Smooth muscle cell (in vitro differentiated cells): ENCODE data around the gene EID3. TPM values are rescaled to one million over a fixed set of nuclear protein-coding genes. Genes with fewer than 3 reads are reported as not detected.
"Not testable (repeated sequence)": the region's sequence is repeated elsewhere in the genome, so short reads cannot be mapped to it uniquely, and the experiment has no call there.

Source experiments
- DNase-seq: peaks from one replicate; lab custom pipeline; 2025; ENCODE audit not compliant: unreplicated experiment; lab: John Stamatoyannopoulos, UW
- H2AFZ ChIP-seq: fragments of 200-600 bp; sonication (generic); 2 replicates; pipeline ENCODE4 v1.6.0; 2016; ENCODE audit warnings: antibody characterized with exemption, low read depth, mild to moderate bottlenecking
- H3F3A ChIP-seq: fragments of 200-600 bp; sonication (generic); 2 replicates; pipeline ENCODE4 v1.6.0; 2017; ENCODE audit warnings: antibody characterized with exemption, low read depth
- H3K27ac ChIP-seq: fragments of 200-600 bp; sonication (generic); 2 replicates; pipeline ENCODE4 v1.5.1; 2016; ENCODE audit warnings: low read depth, mild to moderate bottlenecking
- H3K27me3 ChIP-seq: fragments of 200-600 bp; sonication (generic); 2 replicates; pipeline ENCODE4 v1.6.1; 2016; ENCODE audit warnings: low read depth, mild to moderate bottlenecking
- H3K36me3 ChIP-seq: fragments of 200-600 bp; sonication (generic); 2 replicates; pipeline ENCODE4 v1.5.1; 2016; ENCODE audit warnings: low read depth
- H3K4me1 ChIP-seq: fragments of 200-600 bp; sonication (generic); 2 replicates; pipeline ENCODE4 v1.5.1; 2016; ENCODE audit warnings: low read depth
- H3K4me2 ChIP-seq: fragments of 200-600 bp; sonication (generic); 2 replicates; pipeline ENCODE4 v1.6.0; 2016; ENCODE audit warnings: mild to moderate bottlenecking
- H3K4me3 ChIP-seq: fragments of 200-600 bp; sonication (generic); 2 replicates; pipeline ENCODE4 v1.5.1; 2016; ENCODE audit warnings: mild to moderate bottlenecking
- H3K79me2 ChIP-seq: fragments of 200-600 bp; sonication (generic); 2 replicates; pipeline ENCODE4 v1.6.0; 2016; ENCODE audit warnings: low read depth, mild to moderate bottlenecking
- H3K9ac ChIP-seq: fragments of 200-600 bp; sonication (generic); 2 replicates; pipeline ENCODE4 v1.6.0; 2016; ENCODE audit warnings: low read depth
- H3K9me3 ChIP-seq: fragments of 200-600 bp; sonication (generic); replicated peaks from 2 replicates; pipeline ENCODE4 v1.5.1; 2016; ENCODE audit warnings: low read depth
- H4K20me1 ChIP-seq: fragments of 200-600 bp; sonication (generic); 2 replicates; pipeline ENCODE4 v1.6.0; 2016; ENCODE audit warnings: low read depth
- CTCF ChIP-seq: fragments of 200-600 bp; sonication (generic); IDR thresholded peaks from 2 replicates; pipeline ENCODE4 v1.5.1; 2017; ENCODE audit warnings: borderline replicate concordance, mild to moderate bottlenecking, antibody characterized with exemption; ENCODE audit not compliant: insufficient read depth, poor library complexity, severe bottlenecking
- WGBS: methylation state at CpG from one replicate; pipeline ENCODE4 v1.1.7; 2016; ENCODE audit warnings: low lambda C conversion rate; 5-methylcytosine and 5-hydroxymethylcytosine counted together
- polyA plus RNA-seq: library from polyadenylated mRNA; unstranded; fragments of >200 nt; fragmentation: Nextera tagmentation; extraction: Ambion mirVana; gene quantifications from 2 replicates; pipeline ENCODE4 v1.2.1, GENCODE V29; 2016
- total RNA-seq: library from RNA; depleted of rRNA; stranded (reverse); fragments of >200 nt; gene quantifications from 2 replicates; pipeline ENCODE4 v1.2.3, GENCODE V29; 2014

EID3 gene
- total and polyA plus RNA-seq, 2 experiments from 2014 or later = 1.5 to 4.0 TPM

GRCh38 chr12:104291867-104292524 is 11.5 kb upstream of the EID3 start:
- H3K27ac ChIP-seq = no peak overlapping the region
- H2AFZ ChIP-seq = no peak overlapping the region
- no peak for DNase-seq
- TF ChIP-seq CTCF = no peak
- peaks cover 4% of the 10 kb centered on the region for H3K36me3 ChIP-seq
- H3K4me1 ChIP-seq = peaks cover 16% of the 10 kb centered on the region
- H3K27me3 ChIP-seq = no peaks in the 10 kb centered on the region
- no peak overlapping the region for H3K4me2 ChIP-seq
- WGBS = 78% methylated on average over 5 of the region's 5 CpGs
- H3K9ac ChIP-seq = no peak overlapping the region
- H3F3A ChIP-seq = no peaks in the 10 kb centered on the region
- peaks cover 83% of the 10 kb centered on the region for H4K20me1 ChIP-seq
- H3K79me2 ChIP-seq = peaks cover 90% of the 10 kb centered on the region
- H3K9me3 ChIP-seq = no peaks in the 10 kb centered on the region
- H3K4me3 ChIP-seq = no peak overlapping the region

GRCh38 chr12:104292872-104293794 is 10.4 kb upstream of the EID3 start:
- WGBS = 98% methylated on average over 12 of the region's 12 CpGs

GRCh38 chr12:104294158-104294859 is 9.2 kb upstream of the EID3 start:
- H3F3A ChIP-seq, H2AFZ ChIP-seq, H3K27ac ChIP-seq, H3K27me3 ChIP-seq, H3K4me3 ChIP-seq, H3K36me3 ChIP-seq, H3K4me2 ChIP-seq, DNase-seq, H3K4me1 ChIP-seq, H3K9ac ChIP-seq, H3K9me3 ChIP-seq: not testable (repeated sequence)
- 65% methylated on average over 16 of the region's 17 CpGs for WGBS
- TF ChIP-seq CTCF = peak; percentile 31
- peaks cover 89% of the 10 kb centered on the region for H4K20me1 ChIP-seq
- peaks cover 90% of the 10 kb centered on the region for H3K79me2 ChIP-seq

More at GRCh38 chr12:104292872-104293794, 10.4 kb upstream of the EID3 start:
- H2AFZ ChIP-seq = no peak overlapping the region
- peaks cover 9% of the 10 kb centered on the region for H3K4me1 ChIP-seq
- no peak for TF ChIP-seq CTCF
- H3K9ac ChIP-seq = no peak overlapping the region
- H3K4me2 ChIP-seq = no peak overlapping the region
- H3K27me3 ChIP-seq = no peaks in the 10 kb centered on the region
- H3K27ac ChIP-seq = no peak overlapping the region
- peaks cover 4% of the 10 kb centered on the region for H3K36me3 ChIP-seq
- no peak for DNase-seq
- no peak overlapping the region for H3K4me3 ChIP-seq
- peaks cover 88% of the 10 kb centered on the region for H4K20me1 ChIP-seq
- peaks cover 92% of the 10 kb centered on the region for H3K79me2 ChIP-seq
- H3K9me3 ChIP-seq = no peaks in the 10 kb centered on the region
- H3F3A ChIP-seq = no peaks in the 10 kb centered on the region
